Right lobe of liver (tissue), 6 donors: ENCODE measurements around the gene AMPD2. TPM values are rescaled to one million over a fixed set of nuclear protein-coding genes. Genes with fewer than 3 reads are reported as not detected.

Source experiments
- ATAC-seq, 4 donors: fragments of 200-7000 bp; cut with Tn5 transposase; one replicate each; pipeline ENCODE4 v1.9.1; 2020; ENCODE audit warnings: mild to moderate bottlenecking in 4 of 4, moderate library complexity in 4 of 4
- DNase-seq, 3 donors: peaks; one replicate each; pipeline ENCODE4 v3.0.0-alpha.2; 2020
- H3K27ac ChIP-seq, 3 donors: fragments of 200-600 bp; one replicate each; pipeline ENCODE4 v1.8.0; 2022
- H3K27me3 ChIP-seq, 2 donors: fragments of 200-600 bp; one replicate each; pipeline ENCODE4 v1.8.0; 2022
- H3K36me3 ChIP-seq, 4 donors: fragments of 200-600 bp; sonication (generic) in 1 of 4; one replicate each; pipeline versions ENCODE4 v1.5.1 to v1.8.0; 2017 to 2022; ENCODE audit warnings: control low read depth in 1 of 4
- H3K4me1 ChIP-seq, 4 donors: fragments of 200-600 bp; sonication (generic) in 1 of 4; one replicate each; pipeline versions ENCODE4 v1.5.1 to v1.8.0; 2017 to 2022; ENCODE audit warnings: control low read depth in 1 of 4
- H3K4me3 ChIP-seq, 3 donors: fragments of 200-600 bp; one replicate each; pipeline ENCODE4 v1.8.0; 2022
- H3K9me3 ChIP-seq, 4 donors: fragments of 200-600 bp; sonication (generic) in 1 of 4; one replicate each; pipeline versions ENCODE4 v1.5.1 to v1.8.0; 2017 to 2022; ENCODE audit warnings: control low read depth in 1 of 4
- CTCF ChIP-seq, 4 donors: fragments of 200-600 bp in 3 of 4; fragments of 450-650 bp in 1 of 4; IDR thresholded peaks; one replicate each; pipeline versions ENCODE4 v1.5.1 to v1.8.0; 2016 to 2022; ENCODE audit warnings: antibody characterized with exemption in 4 of 4, mild to moderate bottlenecking in 2 of 4
- POLR2A ChIP-seq: fragments of 450-650 bp; IDR thresholded peaks from one replicate; pipeline ENCODE4 v1.6.1; 2017; ENCODE audit warnings: antibody characterized with exemption, mild to moderate bottlenecking
- WGBS: methylation state at CpG from one replicate; pipeline ENCODE4 v1.1.6; 2018; ENCODE audit warnings: low coverage, low lambda C conversion rate; ENCODE audit not compliant: insufficient coverage; ENCODE audit errors: missing lambda C conversion rate; 5-methylcytosine and 5-hydroxymethylcytosine counted together
- intact Hi-C, 2 donors: fragments of 100-400 bp; cut with DNase I; formaldehyde crosslinking; loops; one replicate each; pipeline versions ENCODE4 v1.11.2 to v1.14.1; 2022
- total RNA-seq, 6 experiments: library from RNA; depleted of rRNA in 2 of 6; stranded (reverse); fragments of >200 nt in 2 of 6; fragmentation: NEBNext Ultra II Directional in 3 of 6; extraction: Animal tissue kit (Norgen Biotek cat#: 25700) in 3 of 6; gene quantifications; one replicate each; pipeline versions ENCODE4 v1.1.0 to v1.2.4, GENCODE V29; 2016 to 2023
- donor health status: DM: no; HTN: yes; CAD: no.
- donor health status: DM: no; HTN: no; CAD: no.
- donor health status: DM: no; HTN: no; CAD: no.
- donor health status: DM: no; HTN: yes; CAD: no.
- donor health status: DM: no; HTN: yes; CAD: no.

AMPD2 gene
- total RNA-seq, 6 experiments from 2014 or later, result 29.1 to 59.1 (median 37.2) TPM

- DNase-seq (no peak), ATAC-seq (no peak)
- no peak overlapping the region for H3K4me3 ChIP-seq
- peaks cover 0 to 10% (median 0%) of the 10 kb centered on the region in 4 donors for H3K4me1 ChIP-seq
- H3K36me3 ChIP-seq, result peaks cover 0 to 16% (median 6%) of the 10 kb centered on the region in 4 donors
- 65% methylated on average over 11 of the region's 13 CpGs for WGBS
- H3K9me3 ChIP-seq, result no peaks in the 10 kb centered on the region
- intact Hi-C loops, result loop anchor here in 1 of 2 donors (5.0 kb wide), 1 partner anchor 148 kb away; no protein-coding TSS in a partner anchor
- no peak overlapping the region for H3K27ac ChIP-seq
- TF ChIP-seq POLR2A (no peak), CTCF (IDR thresholded peaks at IDR 0.05) (no peak)
- H3K27me3 ChIP-seq, result no peaks in the 10 kb centered on the region
These were observed 15.4 kb downstream of the AMPD2 start for GRCh38 chr1:109634771-109635750.

DNA sequence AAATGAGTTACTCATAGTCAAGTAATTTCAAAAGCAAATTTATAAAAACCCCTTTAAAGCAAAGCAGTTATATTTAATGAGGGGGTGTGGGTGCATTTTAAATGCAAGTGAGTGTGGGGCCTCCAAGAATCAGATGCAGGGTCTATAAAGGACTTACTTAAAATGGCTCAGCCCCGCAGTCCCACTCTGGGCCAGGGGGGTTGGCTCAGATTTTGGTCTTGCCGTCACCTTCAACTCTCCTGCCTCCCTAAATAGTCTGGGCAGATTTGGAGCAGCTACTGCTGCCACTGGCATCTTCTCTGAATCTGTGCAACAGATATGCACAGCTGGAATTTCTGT lies 16.2 kb downstream of the AMPD2 start:
- 67% methylated on average over 1 of the region's 2 CpGs for WGBS
- peaks cover 0 to 14% (median 5%) of the 10 kb centered on the region in 4 donors for H3K36me3 ChIP-seq
- no peak for TF ChIP-seq CTCF (IDR thresholded peaks at IDR 0.05)
- no peak for TF ChIP-seq POLR2A
- DNase-seq (no peak), ATAC-seq (no peak)
- H3K9me3 ChIP-seq, result no peaks in the 10 kb centered on the region
- H3K27ac ChIP-seq, result peak overlapping the region in 1 of 3 donors; percentile 55
- no peaks in the 10 kb centered on the region for H3K27me3 ChIP-seq
- H3K4me3 ChIP-seq, result no peak overlapping the region
- H3K4me1 ChIP-seq, result peaks cover 0 to 10% (median 0%) of the 10 kb centered on the region in 4 donors
- intact Hi-C loops, result loop anchor here in 1 of 2 donors (5.0 kb wide), 1 partner anchor 149 kb away; no protein-coding TSS in a partner anchor

- no peak for TF ChIP-seq POLR2A
- no peak for TF ChIP-seq CTCF (IDR thresholded peaks at IDR 0.05)
- H3K9me3 ChIP-seq, result no peaks in the 10 kb centered on the region
- H3K4me1 ChIP-seq, result peaks cover 0 to 10% (median 0%) of the 10 kb centered on the region in 4 donors
- peak overlapping the region in 1 of 3 donors; percentile 55 for H3K27ac ChIP-seq
- 50% methylated on average over 3 of the region's 9 CpGs for WGBS
- intact Hi-C loops, result loop anchor here in 1 of 2 donors (5.0 kb wide), 1 partner anchor 149 kb away; no protein-coding TSS in a partner anchor
- ATAC-seq (peak in 3 of 4 donors; percentile 49 to 78 (median 72)), DNase-seq (no peak)
- H3K27me3 ChIP-seq, result no peaks in the 10 kb centered on the region
- H3K4me3 ChIP-seq, result no peak overlapping the region
- peaks cover 0 to 8% (median 2%) of the 10 kb centered on the region in 4 donors for H3K36me3 ChIP-seq
These were observed 16.7 kb downstream of the AMPD2 start for GRCh38 chr1:109636201-109636952.

DNA sequence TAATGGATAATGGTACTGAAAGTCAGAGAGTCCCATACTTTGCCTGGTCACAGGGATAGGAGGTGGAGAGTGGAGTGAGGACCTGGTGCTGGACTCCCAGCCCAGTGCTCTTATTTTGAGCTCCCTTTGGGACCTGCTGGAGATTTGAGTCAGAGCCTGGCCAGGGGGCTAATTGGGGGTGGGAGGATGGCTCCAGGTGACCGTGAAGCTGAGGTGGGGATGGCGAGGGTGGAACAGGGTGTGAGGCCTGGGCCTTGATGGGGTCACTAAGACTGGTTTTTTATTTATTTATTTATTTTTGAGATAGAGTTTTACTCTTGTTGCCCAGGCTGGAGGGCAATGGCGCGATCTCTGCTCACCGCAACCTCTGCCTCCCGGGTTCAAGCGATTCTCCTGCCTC lies 17.8 kb downstream of the AMPD2 start:
- H3K9me3 ChIP-seq, result no peaks in the 10 kb centered on the region
- no peak for DNase-seq
- intact Hi-C loops, result loop anchor here in 1 of 2 donors (5.0 kb wide), 1 partner anchor 150 kb away; no protein-coding TSS in a partner anchor
- ATAC-seq, result no peak
- H3K36me3 ChIP-seq, result no peaks in the 10 kb centered on the region
- no peak overlapping the region for H3K4me3 ChIP-seq
- no peaks in the 10 kb centered on the region for H3K27me3 ChIP-seq
- TF ChIP-seq POLR2A, result no peak
- TF ChIP-seq CTCF (IDR thresholded peaks at IDR 0.05), result no peak
- WGBS, result 82% methylated on average over 2 of the region's 7 CpGs
- peaks cover 0 to 10% (median 0%) of the 10 kb centered on the region in 4 donors for H3K4me1 ChIP-seq
- H3K27ac ChIP-seq, result no peak overlapping the region
